ENCODE results near the gene DNAAF3. TPM values are rescaled to one million over a fixed set of nuclear protein-coding genes. Genes with fewer than 3 reads are reported as not detected.
A peak's percentile ranks its signal among the peaks of the same experiment; 100 is the strongest.

The DNAAF3 gene
- total RNA-seq, 1 donor from 2014 or later: 7.0 TPM

- DNase-seq (ENCODE audit: low read depth): no peak
- H3K4me3 ChIP-seq (ENCODE audit: low read depth, low read length): no peak overlapping the region
- TF ChIP-seq CTCF (conservative IDR thresholded peaks at IDR 0.05; ENCODE audit: low read depth, low read length): no peak
These were observed 28.5 kb downstream of the DNAAF3 start for GRCh38 chr19:55137915-55138314.

- TF ChIP-seq CTCF (conservative IDR thresholded peaks at IDR 0.05; ENCODE audit: low read depth, low read length): no peak
- DNase-seq (ENCODE audit: low read depth): no peak
- H3K4me3 ChIP-seq (ENCODE audit: low read depth, low read length): no peak overlapping the region
These were observed 29.9 kb downstream of the DNAAF3 start for GRCh38 chr19:55136399-55137102.

GRCh38 chr19:55134736-55135135, 31.7 kb downstream of the DNAAF3 start:
- TF ChIP-seq CTCF (conservative IDR thresholded peaks at IDR 0.05; ENCODE audit: low read depth, low read length): no peak
- no peak for DNase-seq (ENCODE audit: low read depth)
- no peak overlapping the region for H3K4me3 ChIP-seq (ENCODE audit: low read depth, low read length)

DNA sequence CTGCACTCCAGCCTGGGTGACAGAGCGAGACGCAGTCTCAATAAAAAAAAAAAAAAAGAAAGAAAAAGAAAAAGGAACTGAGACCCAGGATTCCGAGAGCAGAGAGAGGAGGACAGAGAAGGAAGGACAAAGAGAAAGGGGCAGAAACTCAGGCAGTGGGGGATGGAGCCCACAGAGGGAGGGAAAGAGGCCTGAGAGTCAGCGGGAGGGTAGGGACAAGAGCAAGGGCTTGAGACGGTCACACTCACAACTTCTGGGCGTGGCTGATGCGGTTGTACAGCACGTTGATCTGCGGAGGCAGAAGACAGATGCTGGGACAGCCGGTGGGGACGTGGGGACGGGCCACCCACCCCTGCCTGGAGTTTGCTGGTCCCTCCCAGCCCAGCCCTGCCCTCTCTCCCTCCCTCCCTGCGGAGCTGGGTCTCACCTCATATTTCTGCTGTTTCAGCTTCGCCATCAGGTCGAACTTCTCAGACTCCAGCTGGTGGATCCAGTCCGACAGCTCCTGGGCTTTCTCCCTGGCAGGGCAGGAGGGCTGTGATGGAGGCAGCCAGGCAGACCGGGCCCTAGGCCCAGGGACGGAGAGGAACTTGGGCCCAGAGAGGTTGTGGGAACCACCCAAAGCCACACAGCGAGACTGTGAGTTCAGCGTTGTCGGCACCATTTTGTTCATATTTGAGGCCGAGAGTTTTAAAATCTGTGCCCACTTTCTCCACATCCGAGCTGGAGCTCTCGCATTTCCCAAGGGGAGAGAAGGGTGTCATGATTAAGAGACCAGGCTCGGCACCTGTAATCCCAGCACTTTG, 32.6 kb downstream of the DNAAF3 start:
- DNase-seq (ENCODE audit: low read depth): no peak
- no peak overlapping the region for H3K4me3 ChIP-seq (ENCODE audit: low read depth, low read length)
- no peak for TF ChIP-seq CTCF (conservative IDR thresholded peaks at IDR 0.05; ENCODE audit: low read depth, low read length)

GRCh38 chr19:55132453-55133129, 33.8 kb downstream of the DNAAF3 start:
- DNase-seq (ENCODE audit: low read depth): no peak
- TF ChIP-seq CTCF (conservative IDR thresholded peaks at IDR 0.05; ENCODE audit: low read depth, low read length): peak; percentile 37
- H3K4me3 ChIP-seq (ENCODE audit: low read depth, low read length): no peak overlapping the region

GRCh38 chr19:55131421-55131820, 35.0 kb downstream of the DNAAF3 start:
- no peak for TF ChIP-seq CTCF (conservative IDR thresholded peaks at IDR 0.05; ENCODE audit: low read depth, low read length)
- DNase-seq (ENCODE audit: low read depth): no peak
- H3K4me3 ChIP-seq (ENCODE audit: low read depth, low read length): no peak overlapping the region

Measured in epithelial cell of proximal tubule (primary cell).